HEK293 (cell line): ENCODE results near the gene NHLRC1.

Experiments used
- ELK4 ChIP-seq: IDR thresholded peaks from 2 replicates; pipeline ENCODE4 v1.6.1; 2011; ENCODE audit warnings: mild to moderate bottlenecking, low read depth, low read length, borderline replicate concordance
- YY1 ChIP-seq: fragments of 450-650 bp; formaldehyde crosslinking; IDR thresholded peaks from 2 replicates; pipeline ENCODE4 v1.5.1; 2018; ENCODE audit warnings: missing biosample characterization, missing genetic modification characterization
- ZNF19 ChIP-seq: fragments of 450-650 bp; formaldehyde crosslinking; IDR thresholded peaks from 2 replicates; pipeline ENCODE4; 2016; ENCODE audit warnings: missing biosample characterization, missing genetic modification characterization, low read depth
- ZNF23 ChIP-seq: fragments of 450-650 bp; formaldehyde crosslinking; IDR thresholded peaks from 2 replicates; pipeline ENCODE4 v1.5.1; 2016; ENCODE audit warnings: missing biosample characterization, missing genetic modification characterization, borderline replicate concordance
- ZSCAN5A ChIP-seq: fragments of 450-650 bp; formaldehyde crosslinking; IDR thresholded peaks from 2 replicates; pipeline ENCODE4 v1.5.1; 2016; ENCODE audit warnings: missing biosample characterization, missing genetic modification characterization
- TF ChIP-seq, protein P1 (sequence below): fragments of 450-650 bp; formaldehyde crosslinking; IDR thresholded peaks from 2 replicates; pipeline ENCODE4 v1.5.1; 2016; ENCODE audit warnings: missing biosample characterization, missing genetic modification characterization
- TF ChIP-seq, protein P2 (sequence below): fragments of 450-650 bp; formaldehyde crosslinking; IDR thresholded peaks from 2 replicates; pipeline ENCODE4 v1.5.1; 2016; ENCODE audit warnings: missing biosample characterization, missing genetic modification characterization

GRCh38 chr6:18136260-18136659 is 13.8 kb upstream of the NHLRC1 start:
- TF ChIP-seq, protein P1, sequence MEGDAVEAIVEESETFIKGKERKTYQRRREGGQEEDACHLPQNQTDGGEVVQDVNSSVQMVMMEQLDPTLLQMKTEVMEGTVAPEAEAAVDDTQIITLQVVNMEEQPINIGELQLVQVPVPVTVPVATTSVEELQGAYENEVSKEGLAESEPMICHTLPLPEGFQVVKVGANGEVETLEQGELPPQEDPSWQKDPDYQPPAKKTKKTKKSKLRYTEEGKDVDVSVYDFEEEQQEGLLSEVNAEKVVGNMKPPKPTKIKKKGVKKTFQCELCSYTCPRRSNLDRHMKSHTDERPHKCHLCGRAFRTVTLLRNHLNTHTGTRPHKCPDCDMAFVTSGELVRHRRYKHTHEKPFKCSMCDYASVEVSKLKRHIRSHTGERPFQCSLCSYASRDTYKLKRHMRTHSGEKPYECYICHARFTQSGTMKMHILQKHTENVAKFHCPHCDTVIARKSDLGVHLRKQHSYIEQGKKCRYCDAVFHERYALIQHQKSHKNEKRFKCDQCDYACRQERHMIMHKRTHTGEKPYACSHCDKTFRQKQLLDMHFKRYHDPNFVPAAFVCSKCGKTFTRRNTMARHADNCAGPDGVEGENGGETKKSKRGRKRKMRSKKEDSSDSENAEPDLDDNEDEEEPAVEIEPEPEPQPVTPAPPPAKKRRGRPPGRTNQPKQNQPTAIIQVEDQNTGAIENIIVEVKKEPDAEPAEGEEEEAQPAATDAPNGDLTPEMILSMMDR, result no peak
- TF ChIP-seq ZNF23 (tag by site-specific recombination), result no peak
- TF ChIP-seq ZSCAN5A (tag by site-specific recombination), result no peak
- no peak for TF ChIP-seq ELK4
- no peak for TF ChIP-seq ZNF19 (tag by site-specific recombination)
- TF ChIP-seq, protein P2, sequence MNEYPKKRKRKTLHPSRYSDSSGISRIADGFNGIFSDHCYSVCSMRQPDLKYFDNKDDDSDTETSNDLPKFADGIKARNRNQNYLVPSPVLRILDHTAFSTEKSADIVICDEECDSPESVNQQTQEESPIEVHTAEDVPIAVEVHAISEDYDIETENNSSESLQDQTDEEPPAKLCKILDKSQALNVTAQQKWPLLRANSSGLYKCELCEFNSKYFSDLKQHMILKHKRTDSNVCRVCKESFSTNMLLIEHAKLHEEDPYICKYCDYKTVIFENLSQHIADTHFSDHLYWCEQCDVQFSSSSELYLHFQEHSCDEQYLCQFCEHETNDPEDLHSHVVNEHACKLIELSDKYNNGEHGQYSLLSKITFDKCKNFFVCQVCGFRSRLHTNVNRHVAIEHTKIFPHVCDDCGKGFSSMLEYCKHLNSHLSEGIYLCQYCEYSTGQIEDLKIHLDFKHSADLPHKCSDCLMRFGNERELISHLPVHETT (tag by site-specific recombination), result no peak
- TF ChIP-seq YY1 (tag by site-specific recombination), result no peak
